ENCODE measurements around the gene CCDC183.
"Not testable (repeated sequence)": the region's sequence is repeated elsewhere in the genome, so short reads cannot be mapped to it uniquely, and the experiment has no call there.

CCDC183 gene

GRCh38 chr9:136840877-136841645 lies 44.9 kb downstream of the CCDC183 start:
- Histone ChIP-seq H3K9ac (ENCODE audit: low read depth, low read length) (no peak overlapping the region), H3K4me3 (ENCODE audit: low read depth, low read length) (no peak overlapping the region), H3K36me3 (ENCODE audit: control insufficient read depth, insufficient read depth, low read length) (peaks cover 23% of the 10 kb centered on the region), H3K4me1 (ENCODE audit: control insufficient read depth, insufficient read depth, low read length) (peaks cover 4% of the 10 kb centered on the region), H3K9me3 (ENCODE audit: control insufficient read depth, insufficient read depth, low read length) (no peaks in the 10 kb centered on the region), H3K27me3 (ENCODE audit: control insufficient read depth, insufficient read depth, low read length) (no peaks in the 10 kb centered on the region)

- H3K9ac ChIP-seq (ENCODE audit: low read depth, low read length); H3K4me1 ChIP-seq (ENCODE audit: control insufficient read depth, insufficient read depth, low read length); H3K27me3 ChIP-seq (ENCODE audit: control insufficient read depth, insufficient read depth, low read length); H3K9me3 ChIP-seq (ENCODE audit: control insufficient read depth, insufficient read depth, low read length): not testable (repeated sequence)
- H3K4me3 ChIP-seq (ENCODE audit: low read depth, low read length) = peak overlapping the region; percentile 30
- H3K36me3 ChIP-seq (ENCODE audit: control insufficient read depth, insufficient read depth, low read length) = peaks cover 19% of the 10 kb centered on the region
Observed at GRCh38 chr9:136841646-136842379, 45.7 kb downstream of the CCDC183 start.

GRCh38 chr9:136842380-136842948 lies 46.3 kb downstream of the CCDC183 start, which contains the start of gene AJM1:
AJM1 (plus strand) TSS chr9:136842478; CDS start chr9:136844415, 1,937 bp downstream.
- H3K9me3 ChIP-seq (ENCODE audit: control insufficient read depth, insufficient read depth, low read length); H3K9ac ChIP-seq (ENCODE audit: low read depth, low read length); H3K27me3 ChIP-seq (ENCODE audit: control insufficient read depth, insufficient read depth, low read length); H3K4me1 ChIP-seq (ENCODE audit: control insufficient read depth, insufficient read depth, low read length): not testable (repeated sequence)
- peaks cover 19% of the 10 kb centered on the region for H3K36me3 ChIP-seq (ENCODE audit: control insufficient read depth, insufficient read depth, low read length)
- peak within 1 kb of the TSS; percentile 30 for H3K4me3 ChIP-seq (ENCODE audit: low read depth, low read length)

- H3K36me3 ChIP-seq (ENCODE audit: control insufficient read depth, insufficient read depth, low read length) = peaks cover 11% of the 10 kb centered on the region
- not testable (repeated sequence) for H3K4me3 ChIP-seq (ENCODE audit: low read depth, low read length); H3K9ac ChIP-seq (ENCODE audit: low read depth, low read length); H3K9me3 ChIP-seq (ENCODE audit: control insufficient read depth, insufficient read depth, low read length); H3K27me3 ChIP-seq (ENCODE audit: control insufficient read depth, insufficient read depth, low read length); H3K4me1 ChIP-seq (ENCODE audit: control insufficient read depth, insufficient read depth, low read length)
Observed at GRCh38 chr9:136843159-136843800, 47.1 kb downstream of the CCDC183 start.

GRCh38 chr9:136843801-136844740 lies 47.9 kb downstream of the CCDC183 start:
- not testable (repeated sequence) for H3K9ac ChIP-seq (ENCODE audit: low read depth, low read length); H3K36me3 ChIP-seq (ENCODE audit: control insufficient read depth, insufficient read depth, low read length); H3K4me3 ChIP-seq (ENCODE audit: low read depth, low read length); H3K4me1 ChIP-seq (ENCODE audit: control insufficient read depth, insufficient read depth, low read length); H3K9me3 ChIP-seq (ENCODE audit: control insufficient read depth, insufficient read depth, low read length); H3K27me3 ChIP-seq (ENCODE audit: control insufficient read depth, insufficient read depth, low read length)

GRCh38 chr9:136844761-136845464 lies 48.8 kb downstream of the CCDC183 start:
- Histone ChIP-seq H3K4me3 (ENCODE audit: low read depth, low read length) (no peak overlapping the region), H3K9me3 (ENCODE audit: control insufficient read depth, insufficient read depth, low read length) (no peaks in the 10 kb centered on the region), H3K36me3 (ENCODE audit: control insufficient read depth, insufficient read depth, low read length) (peaks cover under 1% of the 10 kb centered on the region)

GRCh38 chr9:136845465-136846260 lies 49.5 kb downstream of the CCDC183 start:
- peaks cover 4% of the 10 kb centered on the region for H3K4me1 ChIP-seq (ENCODE audit: control insufficient read depth, insufficient read depth, low read length)
- no peak overlapping the region for H3K9ac ChIP-seq (ENCODE audit: low read depth, low read length)
- no peak overlapping the region for H3K4me3 ChIP-seq (ENCODE audit: low read depth, low read length)
- H3K9me3 ChIP-seq (ENCODE audit: control insufficient read depth, insufficient read depth, low read length) = no peaks in the 10 kb centered on the region
- H3K27me3 ChIP-seq (ENCODE audit: control insufficient read depth, insufficient read depth, low read length) = no peaks in the 10 kb centered on the region
- peaks cover 8% of the 10 kb centered on the region for H3K36me3 ChIP-seq (ENCODE audit: control insufficient read depth, insufficient read depth, low read length)

More at GRCh38 chr9:136844761-136845464, 48.8 kb downstream of the CCDC183 start:
- H3K9ac ChIP-seq (ENCODE audit: low read depth, low read length) = no peak overlapping the region
- peaks cover 4% of the 10 kb centered on the region for H3K4me1 ChIP-seq (ENCODE audit: control insufficient read depth, insufficient read depth, low read length)
- H3K27me3 ChIP-seq (ENCODE audit: control insufficient read depth, insufficient read depth, low read length) = no peaks in the 10 kb centered on the region

GRCh38 chr9:136846376-136847087 lies 50.4 kb downstream of the CCDC183 start:
- Histone ChIP-seq H3K4me3 (ENCODE audit: low read depth, low read length) (no peak overlapping the region), H3K9me3 (ENCODE audit: control insufficient read depth, insufficient read depth, low read length) (no peaks in the 10 kb centered on the region), H3K9ac (ENCODE audit: low read depth, low read length) (no peak overlapping the region), H3K4me1 (ENCODE audit: control insufficient read depth, insufficient read depth, low read length) (peaks cover 3% of the 10 kb centered on the region), H3K36me3 (ENCODE audit: control insufficient read depth, insufficient read depth, low read length) (peaks cover 17% of the 10 kb centered on the region), H3K27me3 (ENCODE audit: control insufficient read depth, insufficient read depth, low read length) (no peaks in the 10 kb centered on the region)

GRCh38 chr9:136847088-136847825 lies 51.1 kb downstream of the CCDC183 start:
- Histone ChIP-seq H3K9ac (ENCODE audit: low read depth, low read length) (peak overlapping the region; percentile 88), H3K36me3 (ENCODE audit: control insufficient read depth, insufficient read depth, low read length) (peaks cover 20% of the 10 kb centered on the region), H3K9me3 (ENCODE audit: control insufficient read depth, insufficient read depth, low read length) (no peaks in the 10 kb centered on the region), H3K27me3 (ENCODE audit: control insufficient read depth, insufficient read depth, low read length) (no peaks in the 10 kb centered on the region), H3K4me1 (ENCODE audit: control insufficient read depth, insufficient read depth, low read length) (no peaks in the 10 kb centered on the region), H3K4me3 (ENCODE audit: low read depth, low read length) (peak overlapping the region; percentile 90)

Measured in iPS-15b (cell line).